PC-3 (cell line): ENCODE data around the gene TAGAP.

Source experiments
- EZH2 ChIP-seq: fragments of 300-600 bp; sonication (generic); IDR thresholded peaks from one replicate; pipeline ENCODE4 v1.6.1; 2017; ENCODE audit warnings: antibody characterized with exemption, mild to moderate bottlenecking, low read length; ENCODE audit not compliant: unreplicated experiment
- TF ChIP-seq, protein P1 (sequence below): fragments of 300-600 bp; sonication (generic); conservative IDR thresholded peaks from 2 replicates; pipeline ENCODE4 v1.5.1; 2017; ENCODE audit warnings: antibody characterized with exemption, low read depth, mild to moderate bottlenecking, low read length

DNA sequence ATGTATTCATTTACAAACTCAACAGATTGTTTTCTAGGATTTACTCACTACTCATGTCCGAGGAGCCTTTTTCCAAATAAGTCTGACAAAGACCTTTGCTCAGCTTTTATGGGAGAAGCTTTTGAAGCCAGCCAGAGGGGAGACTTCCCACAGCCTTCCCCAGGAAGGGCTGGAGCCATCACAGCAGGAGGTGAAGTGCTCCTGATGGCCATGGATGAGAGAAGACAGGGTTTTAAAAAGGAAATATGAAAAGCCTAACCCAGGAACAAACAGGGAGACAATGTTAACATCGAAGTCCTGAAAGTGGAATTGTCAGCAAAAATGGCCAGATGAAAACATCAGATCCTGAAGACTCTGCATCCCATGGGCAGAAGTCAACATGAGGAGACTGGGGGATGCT, 11.6 kb upstream of the TAGAP start:
- TF ChIP-seq, protein P1, sequence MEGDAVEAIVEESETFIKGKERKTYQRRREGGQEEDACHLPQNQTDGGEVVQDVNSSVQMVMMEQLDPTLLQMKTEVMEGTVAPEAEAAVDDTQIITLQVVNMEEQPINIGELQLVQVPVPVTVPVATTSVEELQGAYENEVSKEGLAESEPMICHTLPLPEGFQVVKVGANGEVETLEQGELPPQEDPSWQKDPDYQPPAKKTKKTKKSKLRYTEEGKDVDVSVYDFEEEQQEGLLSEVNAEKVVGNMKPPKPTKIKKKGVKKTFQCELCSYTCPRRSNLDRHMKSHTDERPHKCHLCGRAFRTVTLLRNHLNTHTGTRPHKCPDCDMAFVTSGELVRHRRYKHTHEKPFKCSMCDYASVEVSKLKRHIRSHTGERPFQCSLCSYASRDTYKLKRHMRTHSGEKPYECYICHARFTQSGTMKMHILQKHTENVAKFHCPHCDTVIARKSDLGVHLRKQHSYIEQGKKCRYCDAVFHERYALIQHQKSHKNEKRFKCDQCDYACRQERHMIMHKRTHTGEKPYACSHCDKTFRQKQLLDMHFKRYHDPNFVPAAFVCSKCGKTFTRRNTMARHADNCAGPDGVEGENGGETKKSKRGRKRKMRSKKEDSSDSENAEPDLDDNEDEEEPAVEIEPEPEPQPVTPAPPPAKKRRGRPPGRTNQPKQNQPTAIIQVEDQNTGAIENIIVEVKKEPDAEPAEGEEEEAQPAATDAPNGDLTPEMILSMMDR: no peak
- no peak for TF ChIP-seq EZH2
